Stimulated activated naive CD8-positive, alpha-beta T cell treated with anti-CD3 and anti-CD28 coated beads, Interleukin-15, Interleukin-2, amounts not matched to agents 100 U/mL and 50 U/mL, for 24 hours (primary cell): ENCODE results near the gene ASIC2.

Experiments
- ATAC-seq: fragments of 150-1000 bp; cut with Tn5 transposase; one replicate; pipeline ENCODE4 v1.10.0; 2021
- DNase-seq: peaks from one replicate; pipeline ENCODE4 v3.0.0; 2021

The ASIC2 gene

GRCh38 chr17:33152783-33153182 lies 140.3 kb downstream of the ASIC2 start:
- DNase-seq = no peak
- no peak for ATAC-seq

- no peak for DNase-seq
Observed at GRCh38 chr17:33151565-33151964, 141.5 kb downstream of the ASIC2 start.

GRCh38 chr17:33145941-33146340 lies 147.2 kb downstream of the ASIC2 start:
- DNase-seq (no peak), ATAC-seq (no peak)

More at GRCh38 chr17:33151565-33151964, 141.5 kb downstream of the ASIC2 start:
- ATAC-seq = no peak

- DNase-seq (no peak), ATAC-seq (no peak)
Observed at GRCh38 chr17:33144837-33145236, 148.3 kb downstream of the ASIC2 start.

GRCh38 chr17:33142705-33143299 lies 150.3 kb downstream of the ASIC2 start:
- DNase-seq = peak; percentile 5
- no peak for ATAC-seq

DNA sequence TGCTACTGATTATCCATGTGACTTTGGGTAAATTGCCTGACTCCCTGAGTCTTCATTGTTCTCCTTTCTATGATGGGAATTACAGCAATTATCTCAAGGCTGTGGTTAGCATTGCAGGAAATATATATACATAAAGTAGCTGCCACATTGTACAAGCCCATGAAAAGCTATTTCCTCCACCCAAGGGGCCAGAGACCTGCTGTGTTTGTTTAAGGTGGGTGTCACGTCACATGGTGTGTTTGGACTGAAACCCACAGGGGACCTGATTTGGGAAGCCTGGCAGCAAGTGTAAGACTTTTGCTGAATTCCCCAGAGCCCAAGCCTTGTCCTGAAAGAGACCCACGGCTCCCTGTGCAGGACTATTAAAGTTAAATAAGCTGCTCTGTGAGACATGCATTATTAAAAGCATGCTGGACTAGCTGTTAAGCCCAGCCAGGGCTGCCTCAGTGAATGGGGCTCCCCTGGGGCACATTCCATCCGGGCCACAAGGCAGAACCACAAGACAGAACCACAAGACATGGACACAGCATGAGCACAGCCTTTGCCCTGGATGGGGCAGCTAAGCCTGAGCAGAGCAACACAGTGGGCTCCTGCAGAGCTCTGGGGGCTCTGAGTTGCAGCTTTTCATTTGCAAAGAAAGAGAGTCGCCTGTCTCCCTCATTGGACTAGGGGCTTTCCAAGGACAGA lies 152.5 kb downstream of the ASIC2 start:
- no peak for ATAC-seq
- no peak for DNase-seq

- DNase-seq (no peak), ATAC-seq (no peak)
Observed at GRCh38 chr17:33138627-33139026, 154.5 kb downstream of the ASIC2 start.

DNA sequence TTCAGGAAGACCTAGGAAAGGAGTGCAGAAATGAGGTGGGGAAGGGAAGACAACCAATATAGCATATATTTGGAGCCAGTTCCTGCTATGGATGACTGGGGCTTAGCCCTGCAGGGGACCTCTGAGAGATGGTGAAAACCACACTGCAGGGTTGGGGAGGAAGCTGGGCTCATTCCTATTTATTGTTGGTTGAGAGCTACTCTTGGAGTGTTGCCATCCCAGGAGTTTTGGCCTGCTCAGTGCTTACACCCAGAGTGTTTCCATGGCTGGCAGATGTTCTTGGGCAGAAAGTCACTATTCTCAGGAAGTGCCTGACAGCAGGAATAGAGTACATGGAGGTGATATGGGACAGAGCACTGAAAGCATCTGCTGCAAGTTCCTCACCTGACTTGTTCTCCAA lies 155.7 kb downstream of the ASIC2 start:
- DNase-seq (no peak), ATAC-seq (no peak)

- DNase-seq (no peak), ATAC-seq (no peak)
Observed at GRCh38 chr17:33135691-33136090, 157.4 kb downstream of the ASIC2 start.

DNA sequence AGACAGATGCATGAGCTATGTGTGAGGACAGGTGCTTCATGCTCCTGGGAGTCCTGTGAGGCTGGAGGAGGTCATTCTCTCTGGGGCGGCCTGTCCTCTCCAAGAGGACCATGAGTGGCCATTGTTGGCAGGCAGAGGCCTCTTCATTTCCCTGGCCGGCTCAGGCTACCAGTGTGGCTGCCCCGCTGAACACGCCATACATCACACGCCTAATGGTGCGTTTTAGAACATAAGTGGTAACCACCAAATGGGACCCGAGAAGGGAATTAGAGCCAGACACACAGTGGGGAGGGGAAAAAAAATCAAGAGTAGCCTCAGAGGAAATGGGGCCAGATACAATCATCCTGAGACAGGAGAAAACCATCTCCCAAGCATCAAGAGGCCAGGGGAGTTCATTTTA lies 161.5 kb downstream of the ASIC2 start:
- DNase-seq (no peak), ATAC-seq (no peak)

GRCh38 chr17:33127706-33128105 lies 165.4 kb downstream of the ASIC2 start:
- no peak for DNase-seq
- no peak for ATAC-seq

DNA sequence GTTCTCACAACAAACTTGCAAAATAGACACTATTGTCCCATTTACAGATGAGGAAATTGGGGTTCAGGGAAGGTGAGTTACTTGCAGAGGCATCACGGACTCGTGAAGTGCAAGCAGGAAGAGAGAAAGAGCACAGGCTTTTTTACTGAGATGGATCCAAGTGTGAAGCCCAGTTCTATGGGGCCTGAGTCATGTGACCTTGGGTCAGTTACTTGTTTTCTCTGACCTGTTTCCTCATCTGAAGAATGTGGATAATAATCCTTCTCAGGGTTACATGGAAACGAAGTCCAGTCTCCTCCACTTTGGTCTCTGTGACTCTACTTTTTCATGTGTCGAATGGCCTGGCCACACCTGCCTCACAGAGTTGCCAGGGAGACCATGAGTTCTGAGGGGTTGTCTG lies 167.0 kb downstream of the ASIC2 start:
- ATAC-seq (no peak), DNase-seq (no peak)

GRCh38 chr17:33125552-33125950 lies 167.5 kb downstream of the ASIC2 start:
- no peak for DNase-seq
- ATAC-seq = no peak

GRCh38 chr17:33124871-33125551 lies 168.1 kb downstream of the ASIC2 start:
- DNase-seq = no peak
- no peak for ATAC-seq

DNA sequence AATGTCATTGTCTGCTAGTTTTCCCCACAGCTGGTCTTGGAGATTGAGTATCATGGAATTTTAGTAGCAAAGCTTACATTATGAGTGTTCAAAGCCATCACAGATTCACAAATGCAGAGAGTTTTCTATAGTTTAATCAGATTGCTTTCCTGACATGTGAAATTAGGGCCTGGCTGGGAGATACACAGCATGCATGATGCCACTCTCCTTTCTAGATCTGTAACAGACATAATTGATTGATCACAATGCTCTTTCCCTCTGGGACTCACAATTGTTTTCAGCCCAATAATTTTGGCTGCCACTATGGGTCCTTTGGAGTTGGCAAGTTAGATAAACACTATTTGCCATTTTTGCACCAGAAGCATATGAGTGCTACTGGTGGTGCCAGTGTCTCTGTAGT lies 168.9 kb downstream of the ASIC2 start:
- DNase-seq = no peak
- no peak for ATAC-seq

GRCh38 chr17:33121756-33122155 lies 171.3 kb downstream of the ASIC2 start:
- DNase-seq = no peak
- ATAC-seq = no peak

DNA sequence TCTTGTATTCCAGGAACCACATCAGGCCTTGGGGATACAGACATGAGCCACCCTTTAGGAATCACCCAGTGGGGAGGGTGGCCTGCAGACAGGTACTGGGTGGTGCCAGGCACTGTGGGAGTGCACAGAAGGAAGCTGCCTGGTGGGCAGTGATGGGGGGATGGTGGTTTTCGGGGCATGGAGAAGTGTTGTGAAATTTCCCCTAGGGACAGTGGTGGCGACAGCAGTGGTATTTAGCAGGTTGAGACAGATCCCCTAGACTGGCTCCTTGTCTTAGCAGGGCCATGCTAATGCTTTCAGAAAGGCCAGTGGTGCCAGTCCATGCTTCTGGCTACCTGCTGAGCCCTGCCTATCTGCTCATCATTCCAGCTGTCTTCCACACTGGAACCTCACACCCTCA lies 171.8 kb downstream of the ASIC2 start:
- DNase-seq (no peak), ATAC-seq (no peak)

DNA sequence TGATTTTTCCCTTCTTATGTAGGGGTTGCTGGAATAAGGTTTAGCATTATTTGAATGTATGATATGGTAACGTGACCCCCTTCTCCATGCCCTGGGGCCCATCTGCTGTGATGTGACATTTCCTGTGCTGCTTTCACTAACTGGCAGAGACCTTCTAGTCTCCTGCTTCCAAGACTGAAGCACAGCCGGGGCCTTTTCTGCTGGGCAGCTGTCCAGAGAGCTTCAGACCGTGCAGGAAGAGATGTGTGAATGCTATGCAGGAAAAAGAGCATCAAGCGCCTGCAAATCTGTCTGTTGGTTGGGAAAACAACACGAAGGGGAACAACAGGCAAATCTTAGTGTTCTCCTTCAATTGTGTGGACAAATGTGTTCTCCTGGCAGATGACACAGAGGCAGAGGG lies 173.0 kb downstream of the ASIC2 start:
- DNase-seq (no peak), ATAC-seq (no peak)

- DNase-seq (no peak), ATAC-seq (no peak)
Observed at GRCh38 chr17:33118391-33119075, 174.6 kb downstream of the ASIC2 start.

DNA sequence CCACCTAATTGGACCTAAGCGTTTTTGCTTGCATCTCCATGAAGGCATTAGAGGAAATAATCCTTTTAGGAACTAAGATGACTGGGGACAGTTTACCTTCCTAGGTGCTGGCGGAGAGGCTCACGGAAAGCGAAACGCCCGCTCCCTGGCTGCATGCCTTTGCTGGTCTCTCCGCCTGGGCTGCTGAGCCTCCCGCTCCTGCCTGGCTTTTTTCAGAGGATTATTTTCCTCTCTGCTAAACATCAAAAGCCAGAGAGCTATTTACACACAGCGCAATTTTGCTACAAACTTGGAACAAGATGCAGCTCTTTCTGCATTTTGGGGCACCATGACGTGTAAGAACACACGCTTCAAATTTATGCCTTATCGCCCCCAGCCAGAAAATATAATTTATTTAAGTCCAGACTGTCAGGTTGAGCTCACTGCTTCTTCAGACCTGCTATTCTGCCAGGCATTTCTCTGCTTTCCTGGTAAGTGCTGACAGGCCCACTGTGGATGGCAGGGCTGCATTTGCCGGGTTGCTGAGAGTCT lies 177.0 kb downstream of the ASIC2 start:
- ATAC-seq (no peak), DNase-seq (no peak)

- ATAC-seq (no peak), DNase-seq (no peak)
Observed at GRCh38 chr17:33115366-33115765, 177.7 kb downstream of the ASIC2 start.

- ATAC-seq = no peak
Observed at GRCh38 chr17:33113991-33114370, 179.1 kb downstream of the ASIC2 start.

More at GRCh38 chr17:33113991-33114370, 179.1 kb downstream of the ASIC2 start:
- no peak for DNase-seq
